ENCODE data around the gene DOCK7. TPM values are rescaled to one million over a fixed set of nuclear protein-coding genes. Genes with fewer than 3 reads are reported as not detected.

DOCK7 gene
- total RNA-seq, 1 experiment from 2014 or later: 57.2 TPM

DNA sequence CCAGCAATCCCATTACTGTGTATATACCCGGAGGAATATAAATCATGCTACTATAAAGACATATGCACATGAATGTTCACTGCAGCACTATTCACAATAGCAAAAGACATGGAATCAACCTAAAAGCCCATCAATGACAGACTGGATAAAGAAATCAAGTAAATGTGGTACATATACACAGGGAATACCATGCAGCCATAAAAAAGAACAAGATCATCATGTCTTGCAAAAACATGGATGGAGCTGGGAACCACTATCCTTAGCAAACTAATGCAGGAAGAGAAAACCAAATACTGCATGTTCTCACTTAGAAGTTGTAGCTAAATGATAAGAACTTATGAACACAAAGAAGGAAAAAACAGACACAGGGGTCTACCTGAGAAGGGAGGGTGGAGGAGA is 97.2 kb downstream of the DOCK7 start:
- POLR2A ChIA-PET: no interaction called here
- Histone ChIP-seq H3K4me3 (ENCODE audit: low read depth in 2 of 2, low read length in 2 of 2) (no peak overlapping the region), H3K27me3 (ENCODE audit: control insufficient read depth, insufficient read depth, low read length) (no peaks in the 10 kb centered on the region), H3K36me3 (ENCODE audit: control insufficient read depth, insufficient read depth, low read length) (no peaks in the 10 kb centered on the region; the same call in 1 of the 2 replicates), H3K9me3 (ENCODE audit: control insufficient read depth, insufficient read depth, low read depth, low read length) (no peaks in the 10 kb centered on the region), H3K27ac (ENCODE audit: low read length) (no peak overlapping the region), H3K4me1 (ENCODE audit: control insufficient read depth, insufficient read depth, low read length) (no peaks in the 10 kb centered on the region)
- ATAC-seq (no peak), DNase-seq (ENCODE audit: low read depth, low spot score) (no peak)
- CTCF ChIA-PET: no interaction called here
- no peak for TF ChIP-seq SIN3A (IDR thresholded peaks at IDR 0.05; ENCODE audit: borderline replicate concordance, insufficient read depth, low read depth, low read length)
- TF ChIP-seq, protein P1, sequence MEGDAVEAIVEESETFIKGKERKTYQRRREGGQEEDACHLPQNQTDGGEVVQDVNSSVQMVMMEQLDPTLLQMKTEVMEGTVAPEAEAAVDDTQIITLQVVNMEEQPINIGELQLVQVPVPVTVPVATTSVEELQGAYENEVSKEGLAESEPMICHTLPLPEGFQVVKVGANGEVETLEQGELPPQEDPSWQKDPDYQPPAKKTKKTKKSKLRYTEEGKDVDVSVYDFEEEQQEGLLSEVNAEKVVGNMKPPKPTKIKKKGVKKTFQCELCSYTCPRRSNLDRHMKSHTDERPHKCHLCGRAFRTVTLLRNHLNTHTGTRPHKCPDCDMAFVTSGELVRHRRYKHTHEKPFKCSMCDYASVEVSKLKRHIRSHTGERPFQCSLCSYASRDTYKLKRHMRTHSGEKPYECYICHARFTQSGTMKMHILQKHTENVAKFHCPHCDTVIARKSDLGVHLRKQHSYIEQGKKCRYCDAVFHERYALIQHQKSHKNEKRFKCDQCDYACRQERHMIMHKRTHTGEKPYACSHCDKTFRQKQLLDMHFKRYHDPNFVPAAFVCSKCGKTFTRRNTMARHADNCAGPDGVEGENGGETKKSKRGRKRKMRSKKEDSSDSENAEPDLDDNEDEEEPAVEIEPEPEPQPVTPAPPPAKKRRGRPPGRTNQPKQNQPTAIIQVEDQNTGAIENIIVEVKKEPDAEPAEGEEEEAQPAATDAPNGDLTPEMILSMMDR (IDR thresholded peaks at IDR 0.05): no peak
- no peak for TF ChIP-seq TCF7L2 (IDR thresholded peaks at IDR 0.05; ENCODE audit: low read depth, low read length)
- TF ChIP-seq, protein P2, sequence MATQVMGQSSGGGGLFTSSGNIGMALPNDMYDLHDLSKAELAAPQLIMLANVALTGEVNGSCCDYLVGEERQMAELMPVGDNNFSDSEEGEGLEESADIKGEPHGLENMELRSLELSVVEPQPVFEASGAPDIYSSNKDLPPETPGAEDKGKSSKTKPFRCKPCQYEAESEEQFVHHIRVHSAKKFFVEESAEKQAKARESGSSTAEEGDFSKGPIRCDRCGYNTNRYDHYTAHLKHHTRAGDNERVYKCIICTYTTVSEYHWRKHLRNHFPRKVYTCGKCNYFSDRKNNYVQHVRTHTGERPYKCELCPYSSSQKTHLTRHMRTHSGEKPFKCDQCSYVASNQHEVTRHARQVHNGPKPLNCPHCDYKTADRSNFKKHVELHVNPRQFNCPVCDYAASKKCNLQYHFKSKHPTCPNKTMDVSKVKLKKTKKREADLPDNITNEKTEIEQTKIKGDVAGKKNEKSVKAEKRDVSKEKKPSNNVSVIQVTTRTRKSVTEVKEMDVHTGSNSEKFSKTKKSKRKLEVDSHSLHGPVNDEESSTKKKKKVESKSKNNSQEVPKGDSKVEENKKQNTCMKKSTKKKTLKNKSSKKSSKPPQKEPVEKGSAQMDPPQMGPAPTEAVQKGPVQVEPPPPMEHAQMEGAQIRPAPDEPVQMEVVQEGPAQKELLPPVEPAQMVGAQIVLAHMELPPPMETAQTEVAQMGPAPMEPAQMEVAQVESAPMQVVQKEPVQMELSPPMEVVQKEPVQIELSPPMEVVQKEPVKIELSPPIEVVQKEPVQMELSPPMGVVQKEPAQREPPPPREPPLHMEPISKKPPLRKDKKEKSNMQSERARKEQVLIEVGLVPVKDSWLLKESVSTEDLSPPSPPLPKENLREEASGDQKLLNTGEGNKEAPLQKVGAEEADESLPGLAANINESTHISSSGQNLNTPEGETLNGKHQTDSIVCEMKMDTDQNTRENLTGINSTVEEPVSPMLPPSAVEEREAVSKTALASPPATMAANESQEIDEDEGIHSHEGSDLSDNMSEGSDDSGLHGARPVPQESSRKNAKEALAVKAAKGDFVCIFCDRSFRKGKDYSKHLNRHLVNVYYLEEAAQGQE (IDR thresholded peaks at IDR 0.05; ENCODE audit: insufficient read depth in 1 of 2, low read depth in 2 of 2, low read length in 1 of 2): no peak
- no peak for TF ChIP-seq POLR2AphosphoS5 (IDR thresholded peaks at IDR 0.05; ENCODE audit: low read depth, low read length)
- intact Hi-C loops (cut with micrococcal nuclease; ENCODE audit: unreplicated experiment) (no loop called here), in situ Hi-C loops (cut with HindIII; ENCODE audit: low pct_unique_long_range_greater_than_20kb, low sequenced_read_pairs) (no loop called here)
- no TSS peak for BruUV-seq (replicated peaks)

DNA sequence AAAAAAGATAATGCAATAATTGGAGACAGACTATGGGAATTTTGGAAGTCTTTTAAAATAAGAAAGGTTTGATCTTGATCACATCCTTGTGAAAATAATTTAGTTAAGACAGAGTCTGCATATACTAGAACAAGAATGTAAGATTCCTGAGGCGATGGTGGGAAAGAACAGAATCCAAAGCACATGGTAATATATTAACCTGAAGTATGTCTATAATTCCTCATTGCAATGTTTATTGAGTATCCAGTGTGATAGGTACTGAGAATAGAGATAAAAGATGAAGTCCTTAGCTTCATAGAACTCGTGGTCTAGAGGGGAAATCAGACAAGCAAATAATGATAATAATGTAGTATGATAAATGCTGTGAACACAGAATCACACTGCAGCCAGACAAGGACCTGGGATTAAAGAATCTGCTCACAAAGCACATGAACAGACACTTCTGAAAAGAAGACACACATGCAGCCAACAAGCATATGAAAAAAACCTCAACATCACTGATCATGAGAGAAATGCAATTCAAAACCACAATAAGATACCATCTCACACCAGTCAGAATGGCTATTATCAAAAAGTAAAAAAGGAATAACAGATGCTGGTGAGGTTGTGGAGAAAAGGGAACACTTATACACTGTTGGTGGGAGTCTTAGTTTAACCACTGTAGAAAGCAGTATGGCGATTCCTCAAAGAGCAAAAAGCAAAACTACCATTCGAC is 97.8 kb downstream of the DOCK7 start:
- BruUV-seq (replicated peaks): no TSS peak
- Histone ChIP-seq H3K4me3 (ENCODE audit: low read depth in 2 of 2, low read length in 2 of 2) (no peak overlapping the region), H3K27ac (ENCODE audit: low read length) (no peak overlapping the region), H3K27me3 (ENCODE audit: control insufficient read depth, insufficient read depth, low read length) (no peaks in the 10 kb centered on the region), H3K4me1 (ENCODE audit: control insufficient read depth, insufficient read depth, low read length) (no peaks in the 10 kb centered on the region), H3K9me3 (ENCODE audit: control insufficient read depth, insufficient read depth, low read depth, low read length) (no peaks in the 10 kb centered on the region), H3K36me3 (ENCODE audit: control insufficient read depth, insufficient read depth, low read length) (no peaks in the 10 kb centered on the region; the same call in 1 of the 2 replicates)
- intact Hi-C loops (cut with micrococcal nuclease; ENCODE audit: unreplicated experiment): no loop called here
- TF ChIP-seq SIN3A (IDR thresholded peaks at IDR 0.05; ENCODE audit: borderline replicate concordance, insufficient read depth, low read depth, low read length): no peak
- no peak for TF ChIP-seq POLR2AphosphoS5 (IDR thresholded peaks at IDR 0.05; ENCODE audit: low read depth, low read length)
- TF ChIP-seq TCF7L2 (IDR thresholded peaks at IDR 0.05; ENCODE audit: low read depth, low read length): no peak
- TF ChIP-seq, protein P2 (IDR thresholded peaks at IDR 0.05; ENCODE audit: insufficient read depth in 1 of 2, low read depth in 2 of 2, low read length in 1 of 2): no peak
- TF ChIP-seq, protein P1 (IDR thresholded peaks at IDR 0.05): no peak
- DNase-seq (ENCODE audit: low read depth, low spot score): no peak
- ATAC-seq: no peak
- POLR2A ChIA-PET: no interaction called here
- in situ Hi-C loops (cut with HindIII; ENCODE audit: low pct_unique_long_range_greater_than_20kb, low sequenced_read_pairs): no loop called here
- CTCF ChIA-PET: no interaction called here
